CD4-positive, alpha-beta T cell treated with Interleukin-17A for 4 hours (primary cell): ENCODE data around the gene LY6G6C.

ENCODE experiments used
- DNase-seq: peaks from one replicate; pipeline ENCODE4 v3.0.0-alpha.2; 2020; ENCODE audit warnings: mixed read lengths

Gene LY6G6C

GRCh38 chr6:31676904-31677303 lies 44.6 kb downstream of the LY6G6C start:
- no peak for DNase-seq

- no peak for DNase-seq
These were observed 45.1 kb downstream of the LY6G6C start for GRCh38 chr6:31676322-31676903.

GRCh38 chr6:31669676-31670075 lies 51.9 kb downstream of the LY6G6C start, which contains the start of gene LY6G5B:
LY6G5B (plus strand) TSS chr6:31669976; CDS start chr6:31670951, 975 bp downstream.
- no peak for DNase-seq
